ENCODE measurements around the gene CGGBP1.
A peak's percentile ranks its signal among the peaks of the same experiment; 100 is the strongest.

Gene CGGBP1

DNA sequence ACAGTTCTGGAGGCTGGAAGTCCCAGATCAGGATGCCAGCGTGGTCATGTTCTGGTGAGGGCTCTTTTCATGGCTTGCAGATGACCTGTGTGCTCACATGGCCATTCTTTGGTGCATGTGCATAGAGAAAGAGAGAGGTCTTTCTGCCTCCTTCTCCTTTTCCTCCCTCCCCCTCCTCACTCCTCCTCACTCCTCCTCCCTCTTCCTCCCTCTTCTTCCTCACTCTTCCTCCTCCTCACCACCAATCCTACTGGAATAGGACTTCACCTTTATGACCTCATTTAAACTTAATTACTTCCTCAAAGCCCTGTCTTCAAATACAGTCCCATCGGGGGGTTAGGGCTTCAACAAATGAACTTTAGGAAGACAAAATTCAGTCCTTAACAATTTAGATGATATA lies 24.0 kb upstream of the CGGBP1 start:
- TF ChIP-seq, protein P1, sequence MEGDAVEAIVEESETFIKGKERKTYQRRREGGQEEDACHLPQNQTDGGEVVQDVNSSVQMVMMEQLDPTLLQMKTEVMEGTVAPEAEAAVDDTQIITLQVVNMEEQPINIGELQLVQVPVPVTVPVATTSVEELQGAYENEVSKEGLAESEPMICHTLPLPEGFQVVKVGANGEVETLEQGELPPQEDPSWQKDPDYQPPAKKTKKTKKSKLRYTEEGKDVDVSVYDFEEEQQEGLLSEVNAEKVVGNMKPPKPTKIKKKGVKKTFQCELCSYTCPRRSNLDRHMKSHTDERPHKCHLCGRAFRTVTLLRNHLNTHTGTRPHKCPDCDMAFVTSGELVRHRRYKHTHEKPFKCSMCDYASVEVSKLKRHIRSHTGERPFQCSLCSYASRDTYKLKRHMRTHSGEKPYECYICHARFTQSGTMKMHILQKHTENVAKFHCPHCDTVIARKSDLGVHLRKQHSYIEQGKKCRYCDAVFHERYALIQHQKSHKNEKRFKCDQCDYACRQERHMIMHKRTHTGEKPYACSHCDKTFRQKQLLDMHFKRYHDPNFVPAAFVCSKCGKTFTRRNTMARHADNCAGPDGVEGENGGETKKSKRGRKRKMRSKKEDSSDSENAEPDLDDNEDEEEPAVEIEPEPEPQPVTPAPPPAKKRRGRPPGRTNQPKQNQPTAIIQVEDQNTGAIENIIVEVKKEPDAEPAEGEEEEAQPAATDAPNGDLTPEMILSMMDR (conservative IDR thresholded peaks at IDR 0.05) = no peak
- no peak overlapping the region for H3K27ac ChIP-seq

DNA sequence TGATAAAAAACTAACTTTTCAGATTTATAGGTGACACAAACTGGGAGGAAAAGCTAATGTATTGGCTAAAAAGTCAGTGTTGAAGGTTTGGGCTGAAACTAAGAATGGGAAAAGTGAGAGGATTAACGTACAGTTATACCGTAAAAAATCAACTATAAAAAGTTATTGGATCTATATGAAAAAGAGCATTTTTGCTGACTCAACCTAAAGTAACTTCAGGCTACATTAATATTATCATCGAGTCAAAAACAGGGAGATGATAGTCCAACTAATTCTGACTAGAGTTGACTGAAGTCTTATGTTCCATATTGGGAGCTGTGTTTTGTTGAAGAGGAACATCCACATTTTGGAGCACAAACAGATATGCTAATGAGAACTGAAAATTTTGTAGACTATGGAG lies 20.1 kb upstream of the CGGBP1 start:
- no peak overlapping the region for H3K27ac ChIP-seq
- TF ChIP-seq, protein P1 (conservative IDR thresholded peaks at IDR 0.05) = no peak

DNA sequence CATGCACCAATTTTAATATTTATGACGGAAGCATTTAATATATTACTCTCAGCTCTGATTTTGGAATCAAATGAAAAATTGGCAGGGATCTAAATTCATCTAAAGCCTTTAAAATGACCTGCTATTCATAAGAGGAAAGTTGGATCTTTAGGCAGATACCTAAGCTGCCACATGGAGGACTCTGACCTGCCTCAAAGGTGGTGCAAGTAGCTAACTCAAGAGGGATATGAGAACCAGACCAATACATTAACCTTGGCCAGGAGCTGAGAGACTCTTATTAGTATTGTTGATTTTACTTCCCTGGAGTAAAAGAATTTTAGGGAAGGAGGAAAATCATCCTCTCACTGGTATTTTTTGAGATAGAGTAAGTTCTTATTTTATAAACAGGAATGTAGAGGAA lies 17.9 kb upstream of the CGGBP1 start:
- TF ChIP-seq, protein P1 (conservative IDR thresholded peaks at IDR 0.05) = no peak
- no peak overlapping the region for H3K27ac ChIP-seq

DNA sequence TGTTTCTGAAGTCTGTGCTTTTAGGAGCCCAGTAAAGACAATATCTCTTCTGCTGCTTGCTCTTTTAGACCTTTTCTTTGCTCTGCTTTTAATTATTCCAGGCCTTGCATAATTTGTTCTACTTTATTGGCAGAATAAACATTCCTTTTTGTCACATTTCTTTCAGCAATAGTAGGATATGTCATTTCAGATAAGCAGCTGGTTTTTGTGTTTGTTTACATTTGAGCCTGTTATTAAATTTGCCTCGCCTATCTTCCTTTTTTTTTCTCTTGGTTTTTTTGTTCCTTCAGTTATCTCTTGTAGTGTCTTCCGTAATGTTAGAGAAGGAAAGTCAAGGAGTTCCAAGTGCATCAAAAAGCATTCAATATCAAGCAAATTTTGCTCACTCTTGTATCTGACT lies 16.7 kb upstream of the CGGBP1 start:
- H3K27ac ChIP-seq = peak overlapping the region; percentile 45
- TF ChIP-seq, protein P1 (conservative IDR thresholded peaks at IDR 0.05) = no peak

DNA sequence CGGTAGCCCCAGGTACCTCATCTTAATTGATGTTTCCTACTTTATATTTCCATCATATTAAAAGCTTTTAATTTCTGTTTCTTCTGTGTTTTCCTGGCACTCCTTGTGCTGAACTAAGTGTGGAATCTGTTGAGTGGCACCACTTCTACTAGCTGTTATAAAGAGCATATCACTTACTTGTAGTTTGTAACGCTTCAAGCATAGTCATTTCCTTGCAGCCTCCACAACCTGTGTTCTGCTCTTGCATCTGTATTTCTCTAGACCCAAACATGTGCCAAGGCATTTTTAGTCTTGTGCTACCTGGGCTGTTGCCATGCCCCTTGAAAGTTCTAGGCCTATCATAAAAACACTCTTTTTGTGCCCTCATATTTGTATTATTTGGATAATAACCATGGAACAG lies 16.3 kb upstream of the CGGBP1 start:
- H3K27ac ChIP-seq = peak overlapping the region; percentile 45
- TF ChIP-seq, protein P1 (conservative IDR thresholded peaks at IDR 0.05) = no peak

DNA sequence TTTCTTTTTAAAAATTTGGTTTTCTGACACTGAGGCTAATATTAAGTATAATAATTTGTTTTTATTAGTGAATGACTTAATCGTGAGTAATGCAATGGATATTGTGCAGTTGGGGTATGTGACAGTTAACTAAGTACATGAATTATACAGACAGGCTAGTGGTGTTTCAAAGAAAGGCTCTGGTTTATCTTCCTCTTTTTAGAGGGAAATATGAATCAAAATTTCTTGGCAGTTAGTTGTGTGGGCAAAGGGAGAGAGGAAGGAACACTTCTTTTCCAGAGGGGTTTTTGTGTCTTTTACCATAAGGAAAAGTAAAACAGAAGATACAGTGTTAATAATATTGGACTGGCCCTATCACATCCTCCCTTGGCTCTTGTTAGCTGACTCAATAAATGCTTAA lies 2.9 kb upstream of the CGGBP1 start:
- H3K27ac ChIP-seq = no peak overlapping the region; the same call in 1 of the 2 replicates
- TF ChIP-seq, protein P1 (conservative IDR thresholded peaks at IDR 0.05) = no peak

DNA sequence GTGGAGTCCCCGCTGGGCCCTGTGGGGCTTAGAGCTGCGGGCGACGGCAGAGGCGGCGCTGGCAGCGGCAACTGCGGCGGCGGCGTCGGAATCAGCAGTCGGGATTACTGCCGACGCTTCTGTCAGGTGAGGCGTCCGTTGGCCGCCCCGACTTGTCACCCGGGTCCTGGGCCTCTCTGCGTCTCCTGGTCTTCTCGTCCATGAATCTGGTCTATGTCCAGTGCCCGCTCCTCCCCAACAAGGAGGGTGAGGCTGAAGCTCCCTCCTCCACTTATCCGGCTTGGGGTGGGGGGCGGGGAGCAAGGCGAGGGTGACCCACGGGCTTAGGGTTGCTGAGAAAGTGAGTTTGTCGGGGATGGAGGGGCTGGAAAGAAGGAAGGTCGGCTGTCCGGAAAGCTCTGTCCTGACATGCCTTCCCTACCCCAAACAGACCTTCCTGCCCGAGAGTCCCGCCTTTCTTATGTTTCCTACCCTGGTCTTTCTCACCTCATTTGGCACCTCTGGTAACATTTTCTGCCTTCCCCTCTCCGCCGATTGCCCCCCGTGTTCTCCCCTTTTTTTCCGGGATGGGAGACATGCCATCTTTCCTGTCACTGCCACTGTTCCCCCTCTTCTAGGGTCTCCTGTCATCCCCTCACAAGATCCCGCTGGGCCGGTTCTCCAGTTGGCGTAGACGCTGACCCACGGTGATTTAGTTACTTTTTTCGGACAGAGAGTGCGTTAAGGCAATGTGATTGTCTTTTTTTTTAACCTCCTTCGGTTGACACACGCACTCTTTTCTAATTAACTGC lies 770 bp upstream of the CGGBP1 start:
- TF ChIP-seq, protein P1 (conservative IDR thresholded peaks at IDR 0.05) = no peak
- H3K27ac ChIP-seq = peak overlapping the region; percentile 94

Data from VCaP (cell line).